SU-DHL-6 (cell line): Measurements from ENCODE around the gene EVI5.

Experiments used
- CTCF ChIP-seq: fragments of 200-600 bp; sonication (generic); IDR thresholded peaks from one replicate; pipeline ENCODE4 v1.5.1; 2017; ENCODE audit warnings: antibody characterized with exemption, mild to moderate bottlenecking, low read length, moderate library complexity; ENCODE audit not compliant: insufficient read depth, poor library complexity, severe bottlenecking
- EZH2phosphoT487 ChIP-seq: fragments of 200-600 bp; sonication (generic), shearing (Covaris generic); conservative IDR thresholded peaks from 2 replicates; pipeline ENCODE4 v1.6.1; 2018; ENCODE audit warnings: mild to moderate bottlenecking, antibody characterized with exemption, low read length, moderate library complexity, mixed read lengths

GRCh38 chr1:92754000-92754718 lies 30.7 kb downstream of the EVI5 start:
- no peak for TF ChIP-seq CTCF
- no peak for TF ChIP-seq EZH2phosphoT487
